ENCODE data around the gene PDE4D.

PDE4D gene

DNA sequence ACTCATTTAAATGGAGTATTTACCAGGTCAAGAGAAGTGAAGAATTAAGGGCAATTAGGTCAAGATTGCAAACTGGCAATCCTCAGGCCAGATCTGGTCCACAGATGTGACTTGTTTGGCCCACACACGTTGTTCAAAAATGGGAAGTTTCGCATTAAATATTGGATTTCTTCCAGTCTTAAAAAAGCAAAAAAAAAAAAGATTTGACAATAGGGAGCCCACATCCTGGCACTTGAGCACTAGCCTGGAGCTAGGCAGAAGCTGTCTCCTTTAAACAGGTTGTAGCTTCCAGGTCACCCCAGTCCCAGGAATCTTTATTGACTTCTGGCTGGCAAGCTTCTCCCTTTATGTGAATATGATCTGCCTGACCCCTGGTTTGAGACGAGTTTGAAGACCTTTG, 790.2 kb downstream of the PDE4D start:
- DNase-seq (ENCODE audit: low read depth), result no peak

DNA sequence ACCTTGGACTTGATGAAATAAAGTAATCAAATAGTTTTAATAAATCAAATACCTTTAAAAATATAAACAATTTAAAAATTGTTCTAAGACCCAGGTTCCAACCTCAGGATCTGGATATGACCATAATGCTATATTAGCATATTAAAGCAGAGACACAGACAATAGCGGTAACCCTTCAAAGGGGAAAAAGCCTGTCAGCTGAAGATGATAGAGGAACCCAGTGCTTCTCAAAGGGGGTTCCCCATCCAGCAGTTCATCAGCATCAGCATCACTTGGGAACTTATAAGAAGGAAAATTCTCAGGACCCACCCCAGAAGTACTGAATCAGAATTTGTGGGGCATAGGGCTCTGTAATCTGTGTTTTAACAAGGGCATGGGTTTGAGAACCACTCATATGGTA, 791.1 kb downstream of the PDE4D start:
- DNase-seq (ENCODE audit: low read depth), result no peak

DNA sequence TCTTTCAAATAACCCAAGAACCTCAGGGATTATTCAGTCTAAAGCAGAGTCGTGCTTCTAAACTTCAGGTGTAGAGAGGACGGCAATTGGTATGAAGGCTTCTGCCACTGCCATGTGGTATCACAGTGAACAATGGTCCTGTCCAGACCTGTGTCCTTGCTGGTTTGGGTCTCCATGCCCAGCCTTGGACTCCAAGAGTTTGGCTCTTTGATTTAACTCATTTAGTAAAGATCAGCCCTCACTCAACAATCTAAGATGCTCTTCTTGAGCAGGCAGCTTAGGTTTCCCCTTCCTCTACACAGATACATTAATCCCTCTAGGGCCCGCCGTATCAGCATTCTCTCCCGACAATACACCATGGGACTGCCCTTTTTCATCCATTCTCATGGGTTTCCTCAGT, 792.7 kb downstream of the PDE4D start:
- no peak for DNase-seq (ENCODE audit: low read depth)

DNA sequence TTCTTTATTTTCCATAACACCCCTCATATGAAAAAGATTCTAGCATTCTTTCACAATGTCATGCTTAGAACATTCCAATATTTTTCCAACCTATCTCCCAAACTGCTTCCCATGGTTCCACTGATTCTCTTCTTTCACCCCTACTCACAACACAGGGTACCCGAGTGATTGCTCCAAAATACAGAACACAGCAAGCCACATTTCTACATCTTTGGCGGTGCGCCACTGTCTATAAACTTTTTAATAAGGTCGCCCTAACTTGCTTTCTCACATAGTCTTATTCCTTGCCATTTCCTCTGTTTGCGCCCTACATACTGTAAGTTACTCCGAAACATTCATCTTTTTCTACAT, 793.6 kb downstream of the PDE4D start:
- DNase-seq (ENCODE audit: low read depth), result no peak

DNA sequence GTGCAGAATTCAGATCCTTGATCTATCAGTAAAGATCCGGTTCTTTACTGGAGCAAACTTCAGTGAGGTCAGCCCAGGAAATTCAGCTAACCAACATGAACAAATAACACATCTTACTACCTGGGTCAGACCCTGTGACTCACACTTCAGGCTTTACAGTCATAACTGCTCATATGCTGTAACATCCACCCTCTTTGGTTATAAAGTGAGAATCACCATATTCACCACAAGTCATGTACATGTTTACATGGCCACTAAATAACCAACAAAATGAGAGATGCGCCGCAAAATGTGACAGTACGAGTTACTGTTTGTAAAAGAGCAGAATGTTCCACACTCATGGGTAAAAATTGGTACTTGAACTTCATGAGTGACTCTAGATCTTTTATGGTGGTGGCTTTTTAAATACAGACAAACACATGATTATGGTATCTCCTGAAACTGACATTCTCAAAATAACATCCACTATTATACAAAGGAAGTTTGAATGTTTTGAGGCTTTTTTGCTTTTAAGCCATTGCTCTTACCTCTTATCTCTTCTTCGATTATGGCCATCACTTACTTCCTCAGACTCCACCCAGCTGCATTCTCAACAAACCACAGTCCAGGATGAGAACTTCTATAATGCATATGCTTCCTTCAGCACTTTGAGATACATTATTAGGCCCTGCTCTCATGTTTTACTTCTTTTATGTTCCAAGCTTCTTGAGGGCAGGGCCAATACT, 794.1 kb downstream of the PDE4D start:
- no peak for DNase-seq (ENCODE audit: low read depth)

DNA sequence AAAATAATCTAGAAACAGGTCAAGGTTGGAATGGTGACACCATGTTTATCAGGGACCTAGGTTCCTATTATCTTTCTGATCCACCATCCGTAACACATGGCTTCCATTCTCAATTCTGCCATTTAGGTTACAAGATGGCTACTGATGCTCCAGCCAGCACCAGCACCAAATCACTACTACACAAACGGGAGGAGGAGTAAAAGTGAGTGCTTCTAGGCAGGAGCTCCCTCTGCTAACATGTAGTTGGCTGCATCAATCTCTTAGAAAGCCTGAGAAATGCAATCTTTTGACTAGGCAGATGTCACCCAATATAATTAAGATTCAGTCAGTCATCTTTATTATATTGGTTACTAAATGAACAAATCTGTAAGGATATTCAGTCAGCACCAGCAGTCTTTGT, 794.8 kb downstream of the PDE4D start:
- no peak for DNase-seq (ENCODE audit: low read depth)

DNA sequence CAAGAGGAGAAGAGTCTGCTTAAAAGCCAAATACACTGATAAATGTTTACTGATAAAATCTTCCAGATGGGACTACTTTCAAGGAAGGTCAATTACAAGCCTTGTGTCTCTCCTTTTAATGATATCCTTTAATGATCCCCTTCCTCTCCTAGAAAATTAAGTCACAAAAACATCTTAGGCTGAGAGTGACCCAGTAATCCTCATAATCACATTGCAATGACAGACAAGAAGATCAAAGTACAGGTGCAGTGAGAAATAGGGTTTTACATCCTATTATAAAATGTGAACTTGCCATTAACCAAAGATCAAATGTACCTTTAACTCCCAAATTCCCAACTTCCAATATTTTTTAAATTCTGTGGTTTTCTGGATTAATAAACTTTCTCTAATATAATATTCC, 795.8 kb downstream of the PDE4D start:
- no peak for DNase-seq (ENCODE audit: low read depth)

DNA sequence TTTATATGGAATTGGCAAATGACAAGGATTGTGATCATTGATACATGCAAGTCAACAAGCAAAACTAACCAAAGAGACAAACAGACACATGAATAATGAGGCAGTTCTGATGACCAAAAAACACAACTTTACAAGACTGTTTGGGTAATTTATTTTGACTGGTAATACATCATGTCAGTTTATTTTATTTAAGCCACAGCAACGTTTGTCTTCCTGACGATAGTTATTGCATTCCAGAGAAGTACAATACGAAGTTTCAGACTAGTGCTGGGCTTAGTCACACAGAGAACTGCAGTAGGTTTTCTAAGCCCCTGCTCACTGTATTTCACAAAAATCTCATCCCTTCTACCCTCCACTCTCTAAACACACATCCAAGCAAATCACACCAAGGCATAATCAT, 796.4 kb downstream of the PDE4D start:
- no peak for DNase-seq (ENCODE audit: low read depth)

DNA sequence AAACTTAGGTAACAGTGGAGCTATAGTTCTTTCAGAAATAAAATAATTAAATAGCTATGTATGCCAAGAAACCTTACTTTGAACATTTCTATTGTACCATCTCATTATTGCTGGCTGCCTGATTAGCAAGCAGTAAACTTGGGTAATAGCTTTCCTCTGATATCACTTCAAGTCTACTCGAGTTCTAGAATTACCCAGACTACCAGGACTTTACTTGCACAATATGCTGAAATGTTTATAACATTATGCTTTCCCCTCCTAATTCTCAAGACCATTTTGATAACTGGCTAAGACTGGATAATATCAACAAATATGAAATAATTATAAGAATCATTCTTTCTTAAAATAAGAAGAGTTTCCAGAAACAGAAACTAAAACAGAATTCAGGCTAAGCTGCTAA, 798.0 kb downstream of the PDE4D start:
- DNase-seq (ENCODE audit: low read depth), result no peak

DNA sequence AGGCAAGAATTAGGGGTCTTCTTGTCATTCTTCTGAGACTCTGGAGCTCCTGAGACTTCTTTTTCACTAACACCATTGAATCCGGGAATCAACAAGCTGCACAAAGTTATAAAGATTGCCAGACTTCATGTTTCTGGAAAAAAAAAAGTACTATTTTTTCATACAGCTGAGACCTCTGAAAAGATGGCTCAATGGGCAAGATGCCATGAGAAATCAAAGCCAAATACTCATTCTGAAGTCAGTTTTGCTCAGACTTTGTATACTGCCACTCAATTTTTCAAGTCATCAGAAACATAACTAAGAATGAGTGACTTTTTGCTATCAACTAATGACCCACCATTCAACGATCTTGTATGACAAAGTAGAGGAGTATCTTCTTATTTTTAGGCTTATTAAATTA, 798.7 kb downstream of the PDE4D start:
- DNase-seq (ENCODE audit: low read depth), result no peak

DNA sequence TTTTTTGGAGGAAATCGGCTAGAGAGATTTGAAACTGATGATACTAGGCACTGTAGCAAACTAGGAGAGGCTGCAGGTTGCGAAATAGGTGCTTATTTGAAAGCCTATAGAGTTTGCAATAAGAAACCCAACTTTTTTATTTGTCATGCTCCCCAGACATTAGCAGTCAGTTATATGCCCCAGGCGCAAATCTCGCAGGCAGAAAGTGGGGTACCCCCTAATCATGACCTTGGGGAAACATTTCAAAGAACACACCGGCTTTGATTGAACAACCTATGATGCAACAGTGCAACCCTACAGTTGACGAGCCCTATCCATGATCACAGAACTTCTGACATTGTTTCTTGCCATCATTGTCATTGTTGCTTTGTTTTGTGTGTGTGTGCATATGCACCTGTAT, 800.2 kb downstream of the PDE4D start:
- no peak for DNase-seq (ENCODE audit: low read depth)

DNA sequence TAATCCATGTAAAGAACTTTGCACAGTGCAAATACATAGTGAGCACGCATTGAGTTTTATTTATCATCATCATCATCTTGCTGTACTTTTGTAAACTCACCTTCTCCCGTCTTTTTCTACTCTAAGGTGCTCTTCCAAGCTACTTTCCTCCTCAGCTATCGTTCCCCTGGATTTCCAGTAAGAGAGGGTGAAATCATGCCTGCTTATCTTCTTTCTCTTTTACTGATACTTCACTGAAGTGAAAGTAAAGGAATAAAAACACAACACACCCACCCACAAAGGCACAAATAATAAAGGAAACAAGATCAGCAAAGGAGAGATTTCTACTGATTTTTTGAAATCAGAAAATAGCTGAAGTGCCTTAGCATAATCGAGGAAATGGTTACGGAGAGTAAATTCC, 800.8 kb downstream of the PDE4D start:
- no peak for DNase-seq (ENCODE audit: low read depth)

DNA sequence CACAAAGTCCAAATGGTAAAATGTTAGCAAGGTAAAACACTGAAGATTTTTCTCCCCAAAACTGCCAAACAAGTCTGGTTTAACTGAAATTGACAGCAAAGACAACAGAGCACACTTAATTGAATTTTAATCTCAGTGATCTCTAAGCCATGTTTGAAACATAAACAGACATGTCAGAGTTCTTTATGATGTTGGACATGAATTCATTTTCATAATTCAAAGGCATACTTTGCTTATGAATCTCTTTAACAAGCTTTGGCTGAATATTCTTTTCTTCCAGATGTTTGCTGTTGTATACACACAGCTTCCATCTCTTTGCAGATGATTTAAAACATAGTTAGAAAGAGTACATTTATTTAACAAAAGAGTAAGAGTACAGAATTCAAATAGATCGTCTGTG, 801.6 kb downstream of the PDE4D start:
- DNase-seq (ENCODE audit: low read depth), result no peak

DNA sequence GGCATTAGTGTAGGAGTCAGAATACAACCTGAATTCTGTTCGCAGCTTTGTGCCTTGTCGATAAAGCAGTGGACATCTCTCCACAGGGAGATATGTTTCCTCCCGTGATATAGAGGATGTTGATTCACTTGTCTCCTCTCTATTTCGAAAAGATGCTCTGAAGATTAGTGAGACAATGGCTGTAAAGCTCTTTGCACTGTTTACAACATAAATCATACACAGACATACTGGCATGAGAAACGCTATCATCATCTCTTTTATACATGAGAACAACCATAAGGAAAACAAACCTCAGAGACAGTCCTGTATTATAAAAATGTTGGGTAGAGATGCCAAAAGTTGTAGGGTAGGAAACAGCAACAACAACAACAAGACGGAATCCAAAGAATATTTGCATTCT, 803.2 kb downstream of the PDE4D start:
- DNase-seq (ENCODE audit: low read depth), result no peak

DNA sequence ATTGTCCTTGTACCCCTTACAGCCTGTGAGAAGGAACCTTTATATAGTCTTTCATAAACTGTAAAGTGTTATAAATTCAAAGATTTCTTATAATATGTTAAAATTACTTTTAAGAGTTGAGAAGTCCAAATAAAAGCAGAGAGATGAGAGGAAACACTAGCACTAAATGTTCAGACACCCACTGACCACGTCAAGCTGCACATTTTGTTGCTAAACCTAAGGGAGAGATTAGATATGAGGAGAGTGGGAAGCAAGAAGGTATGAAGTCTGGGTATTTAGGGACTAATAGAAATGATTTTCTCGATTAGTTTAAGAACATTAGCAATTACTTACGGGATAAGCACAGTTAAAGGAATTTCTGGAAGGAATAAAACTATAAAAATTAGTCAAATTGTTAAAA, 803.8 kb downstream of the PDE4D start:
- no peak for DNase-seq (ENCODE audit: low read depth)

DNA sequence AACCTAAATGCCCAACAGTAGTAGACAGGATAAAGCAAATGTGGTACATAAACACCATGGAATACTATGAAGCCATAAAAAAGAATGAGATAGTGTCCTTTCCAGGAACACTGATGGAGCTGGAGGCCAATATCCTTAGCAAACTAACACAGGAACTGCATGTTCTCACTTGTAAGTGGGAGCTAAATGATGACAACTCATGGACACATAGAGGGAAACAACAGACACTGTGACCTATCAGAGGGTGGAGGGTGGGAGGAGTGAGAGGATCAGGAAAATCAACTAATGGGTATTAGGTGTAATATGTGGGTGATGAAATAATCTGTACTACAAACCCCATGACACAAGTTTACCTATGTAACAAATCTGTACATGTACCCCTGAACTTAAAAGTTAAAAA, 805.0 kb downstream of the PDE4D start:
- no peak for DNase-seq (ENCODE audit: low read depth)

DNA sequence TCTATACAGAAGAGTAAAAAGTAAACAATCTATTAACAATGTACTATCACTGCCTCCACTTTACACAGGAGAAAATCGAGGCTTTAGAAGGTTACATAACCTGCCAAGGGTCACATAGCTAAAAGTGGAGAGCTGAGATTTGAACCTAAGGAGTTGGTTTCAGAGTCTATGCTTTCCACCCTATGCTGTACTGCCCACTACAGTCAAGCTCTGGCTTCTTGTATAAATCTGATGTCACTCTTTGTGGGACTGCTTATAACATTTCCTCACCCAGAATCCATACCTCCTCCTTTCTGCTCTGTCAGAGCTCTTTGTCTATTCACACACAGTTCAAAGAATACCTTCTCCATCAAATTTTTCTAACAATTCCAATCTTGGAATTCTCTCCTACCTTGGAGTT, 807.5 kb downstream of the PDE4D start:
- no peak for DNase-seq (ENCODE audit: low read depth)

DNA sequence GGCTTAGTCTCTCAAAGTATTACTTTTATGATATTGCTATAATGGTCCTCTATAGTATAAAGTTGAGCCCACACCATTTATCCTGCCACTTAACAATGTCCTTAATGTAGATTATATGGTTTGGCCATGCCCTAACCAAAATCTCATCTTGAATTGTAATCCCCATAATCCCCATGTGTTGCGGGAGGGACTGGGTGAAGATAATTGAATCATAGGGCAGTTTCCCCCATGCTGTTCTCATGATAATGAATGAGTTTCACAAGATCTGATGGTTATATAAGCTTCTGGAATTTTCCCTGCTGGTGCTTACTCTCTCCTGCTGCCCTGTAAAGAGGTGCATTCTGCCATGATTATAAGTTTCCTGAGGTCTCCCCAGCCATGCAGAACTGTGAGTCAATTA, 811.8 kb downstream of the PDE4D start:
- no peak for DNase-seq (ENCODE audit: low read depth)

DNA sequence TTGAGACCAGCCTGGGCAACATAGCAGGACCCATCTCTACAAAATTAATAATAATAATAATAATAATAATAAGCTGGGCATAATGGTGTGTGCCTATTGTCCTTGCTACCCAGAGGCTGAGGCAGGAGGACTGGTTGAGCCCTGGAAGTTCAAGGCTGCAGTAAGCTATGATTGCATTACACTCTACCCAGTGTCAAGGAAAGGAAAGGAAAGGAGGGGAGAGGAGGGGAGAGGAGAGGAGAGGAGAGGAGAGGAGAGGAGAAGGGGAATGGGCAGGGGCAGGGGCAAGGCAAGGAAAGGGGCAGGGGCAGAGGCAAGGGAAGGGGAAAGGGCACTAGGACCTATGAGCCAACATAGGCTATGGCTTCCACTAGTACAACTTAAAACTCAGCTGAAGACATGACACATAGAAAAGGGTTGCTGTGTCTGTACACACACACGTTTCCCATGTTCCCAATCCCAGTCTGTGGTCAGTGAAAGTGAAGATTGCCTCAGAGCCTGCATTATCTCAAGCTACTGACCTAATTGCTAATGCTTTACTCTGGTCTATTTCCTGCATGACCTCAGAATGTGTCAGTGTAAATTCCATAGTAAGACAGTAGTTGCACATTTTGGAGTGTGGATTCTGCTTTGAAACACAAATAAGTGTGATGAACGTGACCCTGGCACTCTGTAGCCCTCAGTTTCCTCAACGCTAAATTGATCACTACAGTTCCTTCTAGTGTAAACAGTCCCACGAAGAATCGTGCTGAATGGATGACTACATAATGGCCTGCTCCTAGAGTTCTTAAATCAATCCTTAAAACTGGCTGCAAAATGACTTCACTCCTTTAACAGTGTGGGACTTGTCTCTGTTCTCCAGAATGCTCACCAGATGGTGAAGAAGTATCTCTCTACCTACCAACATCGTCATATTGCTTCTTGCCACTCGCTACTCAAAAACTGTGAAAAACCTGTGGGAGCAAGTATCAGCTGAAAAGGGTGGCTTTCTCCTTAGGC, 813.6 kb downstream of the PDE4D start:
- DNase-seq (ENCODE audit: low read depth), result no peak

DNA sequence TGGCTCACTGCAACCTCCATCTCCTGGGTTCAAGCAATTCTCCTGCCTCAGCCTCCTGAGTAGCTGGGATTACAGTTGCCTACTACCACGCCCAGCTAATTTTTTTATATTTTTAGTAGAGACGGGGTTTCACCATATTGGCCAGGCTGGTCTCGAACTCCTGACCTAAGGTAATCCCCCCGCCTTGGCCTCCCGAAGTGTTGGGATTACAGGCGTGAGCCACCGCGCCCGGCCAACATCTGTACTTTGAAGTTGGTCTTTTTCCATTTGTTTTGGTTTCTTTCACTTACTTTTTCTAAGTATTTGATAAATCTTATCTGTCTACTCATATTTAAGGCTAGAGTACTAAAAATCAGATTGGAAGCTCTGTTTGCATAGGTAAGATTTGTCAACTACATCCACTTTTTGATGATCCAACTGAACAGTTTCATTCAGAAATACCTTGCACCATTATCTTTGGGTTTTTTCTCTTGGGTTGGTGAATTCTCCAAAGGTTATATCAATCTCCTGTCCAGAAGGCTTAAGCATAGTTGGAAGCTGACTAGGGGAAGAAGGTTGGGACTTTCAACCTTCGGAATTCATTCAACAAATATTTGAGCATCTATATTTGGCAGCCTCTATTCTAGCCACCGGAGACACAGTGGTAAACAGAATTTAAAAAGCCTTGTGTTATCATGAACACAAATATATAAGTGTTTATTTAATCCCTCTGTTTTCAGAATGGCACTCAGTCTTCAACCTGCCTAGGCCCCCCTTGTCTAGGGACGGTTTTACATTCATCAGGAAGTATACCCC, 821.6 kb downstream of the PDE4D start:
- no peak for DNase-seq (ENCODE audit: low read depth)

DNA sequence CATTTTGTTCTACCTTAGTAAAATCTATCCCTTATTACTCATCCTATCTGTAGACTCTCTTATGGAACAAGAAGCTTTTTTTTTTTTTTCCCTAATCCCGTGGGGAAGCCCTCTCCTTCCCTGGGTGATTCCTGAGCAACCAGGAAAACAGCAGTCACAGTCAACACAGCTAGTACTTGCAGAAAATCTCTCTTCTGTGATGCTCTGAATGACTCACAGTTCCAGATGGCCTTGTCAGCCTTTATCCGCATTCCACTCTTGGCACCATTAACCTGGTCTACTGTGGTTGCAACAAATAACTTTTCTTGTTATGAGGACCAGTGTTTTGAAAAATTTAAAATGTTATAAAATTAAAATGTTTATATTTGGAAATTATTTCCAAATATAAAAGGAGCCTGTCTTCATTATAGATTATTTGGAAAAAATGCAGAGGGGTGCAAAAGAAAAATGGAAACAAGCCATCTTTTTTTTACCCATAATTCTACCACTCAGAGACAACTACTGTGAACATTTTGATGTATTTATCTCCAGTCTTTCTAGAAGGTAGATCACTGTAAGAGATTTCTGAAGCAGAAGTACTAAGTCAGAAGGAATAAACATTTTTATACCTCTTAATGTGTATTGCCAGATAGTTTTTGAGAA, 824.0 kb downstream of the PDE4D start:
- DNase-seq (ENCODE audit: low read depth), result no peak

All from T follicular helper cell (primary cell).